Placental pericyte (primary cell): ENCODE results near the gene TMPRSS15. TPM values are rescaled to one million over a fixed set of nuclear protein-coding genes. Genes with fewer than 3 reads are reported as not detected.

Experiments used
- total RNA-seq: library from RNA; depleted of rRNA; stranded (reverse); fragments of >200 nt; gene quantifications from 2 replicates; pipeline ENCODE4 v1.2.3, GENCODE V29; 2012

Gene TMPRSS15
- not detected in 2 replicates for total RNA-seq

DNA sequence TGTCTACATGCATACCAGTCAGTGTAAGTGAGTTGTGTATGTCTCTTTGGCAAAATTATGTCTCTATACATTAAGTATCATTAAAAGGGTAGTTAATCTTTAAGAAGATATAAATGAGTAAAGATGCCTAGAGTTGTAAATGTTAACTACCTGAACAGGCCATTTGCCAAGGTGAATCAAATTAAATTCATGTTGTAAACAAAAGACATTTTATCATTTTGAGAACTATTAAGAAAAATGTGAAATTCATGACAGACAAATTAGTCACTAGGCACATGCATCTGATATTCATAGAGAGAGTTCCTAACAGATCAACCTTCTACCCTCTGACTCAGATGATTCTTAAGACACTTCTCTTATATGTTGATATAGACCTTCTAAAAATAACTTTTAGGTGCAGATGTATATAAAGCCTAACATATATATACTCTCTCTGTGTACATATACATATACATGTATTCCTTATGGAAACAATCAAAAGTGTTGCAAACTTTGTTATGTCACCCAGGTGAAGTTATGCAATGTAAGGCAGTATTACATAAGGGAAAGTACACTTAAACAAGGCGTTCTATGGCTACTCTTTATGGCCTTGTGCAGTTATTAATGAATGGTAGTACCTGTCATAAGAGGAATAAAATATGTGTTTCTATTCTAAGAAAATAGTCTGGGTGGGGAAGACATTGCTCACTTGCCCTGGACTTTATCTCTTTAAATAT, at the start of gene TMPRSS15:
Gene TMPRSS15, minus strand, starts transcription at position 51 of the 716 bp plus-strand sequence. CDS start 163 bp downstream, outside the sequence.

GRCh38 chr21:18244671-18245463, 158.7 kb downstream of the TMPRSS15 start, which contains the start of gene CHODL:
Gene CHODL, plus strand, starts transcription at chr21:18244833. Its CDS starts 391 bp downstream, at chr21:18245224.

Other genes starting within 250 kb of the TMPRSS15 start
- under 0.01 and 5.6 TPM in 2 replicates for gene CHODL, start 159.0 kb downstream of the TMPRSS15 start, total RNA-seq